ENCODE results near the gene INPP5A. TPM values are rescaled to one million over a fixed set of nuclear protein-coding genes. Genes with fewer than 3 reads are reported as not detected.
A peak's percentile ranks its signal among the peaks of the same experiment; 100 is the strongest.

INPP5A gene
- total RNA-seq, 3 donors from 2014 or later = 5.8 to 8.8 (median 6.9) TPM

GRCh38 chr10:132653721-132654120 lies 116.1 kb downstream of the INPP5A start:
- DNase-seq = no peak
- Mint-ChIP-seq H3K4me1 (ENCODE audit: low read depth) (peaks cover 2% of the 10 kb centered on the region), H3K4me3 (no peak overlapping the region), H3K27me3 (ENCODE audit: low read depth) (no peaks in the 10 kb centered on the region), H3K9me3 (no peaks in the 10 kb centered on the region), H3K36me3 (ENCODE audit: insufficient read depth) (peaks cover 11% of the 10 kb centered on the region)
- no peak for ATAC-seq

- Mint-ChIP-seq H3K27me3 (ENCODE audit: low read depth) (no peaks in the 10 kb centered on the region), H3K4me1 (ENCODE audit: low read depth) (peaks cover 2% of the 10 kb centered on the region), H3K36me3 (ENCODE audit: insufficient read depth) (peaks cover 13% of the 10 kb centered on the region), H3K9me3 (no peaks in the 10 kb centered on the region), H3K4me3 (no peak overlapping the region)
- DNase-seq = no peak
- ATAC-seq = no peak
Measured at GRCh38 chr10:132654121-132654571, 116.6 kb downstream of the INPP5A start.

- Mint-ChIP-seq H3K36me3 (ENCODE audit: insufficient read depth) (peaks cover 15% of the 10 kb centered on the region), H3K4me1 (ENCODE audit: low read depth) (peaks cover 2% of the 10 kb centered on the region), H3K4me3 (no peak overlapping the region), H3K27me3 (ENCODE audit: low read depth) (no peaks in the 10 kb centered on the region), H3K9me3 (no peaks in the 10 kb centered on the region)
- peak; percentile 53 for DNase-seq
- ATAC-seq = peak; percentile 70 to 71
Measured at GRCh38 chr10:132654708-132655661, 117.4 kb downstream of the INPP5A start.

GRCh38 chr10:132655735-132656134 lies 118.1 kb downstream of the INPP5A start:
- Mint-ChIP-seq H3K36me3 (ENCODE audit: insufficient read depth) (peaks cover 21% of the 10 kb centered on the region), H3K27me3 (ENCODE audit: low read depth) (no peaks in the 10 kb centered on the region), H3K4me1 (ENCODE audit: low read depth) (peaks cover 2% of the 10 kb centered on the region), H3K4me3 (no peak overlapping the region), H3K9me3 (no peaks in the 10 kb centered on the region)
- DNase-seq (no peak), ATAC-seq (no peak)

- Mint-ChIP-seq H3K9me3 (no peaks in the 10 kb centered on the region), H3K36me3 (ENCODE audit: insufficient read depth) (peaks cover 20% of the 10 kb centered on the region), H3K4me1 (ENCODE audit: low read depth) (peaks cover 2% of the 10 kb centered on the region), H3K27me3 (ENCODE audit: low read depth) (no peaks in the 10 kb centered on the region), H3K4me3 (no peak overlapping the region)
- ATAC-seq (no peak), DNase-seq (no peak)
Measured at GRCh38 chr10:132656283-132657126, 118.9 kb downstream of the INPP5A start.

- ATAC-seq (no peak), DNase-seq (no peak)
- H3K9me3 Mint-ChIP-seq = no peaks in the 10 kb centered on the region
- no peaks in the 10 kb centered on the region for H3K27me3 Mint-ChIP-seq (ENCODE audit: low read depth)
- H3K36me3 Mint-ChIP-seq (ENCODE audit: insufficient read depth) = peaks cover 18% of the 10 kb centered on the region
- H3K4me3 Mint-ChIP-seq = no peak overlapping the region
- peaks cover 2% of the 10 kb centered on the region for H3K4me1 Mint-ChIP-seq (ENCODE audit: low read depth)
Measured at GRCh38 chr10:132657127-132657706, 119.6 kb downstream of the INPP5A start.

- Mint-ChIP-seq H3K4me1 (ENCODE audit: low read depth) (peaks cover 2% of the 10 kb centered on the region), H3K27me3 (ENCODE audit: low read depth) (no peaks in the 10 kb centered on the region), H3K36me3 (ENCODE audit: insufficient read depth) (peaks cover 15% of the 10 kb centered on the region), H3K4me3 (no peak overlapping the region), H3K9me3 (no peaks in the 10 kb centered on the region)
- ATAC-seq (no peak), DNase-seq (no peak)
Measured at GRCh38 chr10:132657748-132658147, 120.2 kb downstream of the INPP5A start.

- DNase-seq (no peak), ATAC-seq (no peak)
- peaks cover 2% of the 10 kb centered on the region for H3K4me1 Mint-ChIP-seq (ENCODE audit: low read depth)
- no peaks in the 10 kb centered on the region for H3K9me3 Mint-ChIP-seq
- H3K4me3 Mint-ChIP-seq = no peak overlapping the region
- H3K36me3 Mint-ChIP-seq (ENCODE audit: insufficient read depth) = peaks cover 15% of the 10 kb centered on the region
- no peaks in the 10 kb centered on the region for H3K27me3 Mint-ChIP-seq (ENCODE audit: low read depth)
Measured at GRCh38 chr10:132658546-132659205, 121.1 kb downstream of the INPP5A start.

- H3K4me1 Mint-ChIP-seq (ENCODE audit: low read depth) = peaks cover 2% of the 10 kb centered on the region
- H3K27me3 Mint-ChIP-seq (ENCODE audit: low read depth) = no peaks in the 10 kb centered on the region
- ATAC-seq = no peak
- DNase-seq = no peak
- H3K36me3 Mint-ChIP-seq (ENCODE audit: insufficient read depth) = peaks cover 15% of the 10 kb centered on the region
- H3K9me3 Mint-ChIP-seq = no peaks in the 10 kb centered on the region
- H3K4me3 Mint-ChIP-seq = no peak overlapping the region
Measured at GRCh38 chr10:132659206-132660091, 121.9 kb downstream of the INPP5A start.

GRCh38 chr10:132660385-132660784 lies 122.8 kb downstream of the INPP5A start:
- ATAC-seq = no peak
- no peaks in the 10 kb centered on the region for H3K27me3 Mint-ChIP-seq (ENCODE audit: low read depth)
- no peaks in the 10 kb centered on the region for H3K4me1 Mint-ChIP-seq (ENCODE audit: low read depth)
- no peaks in the 10 kb centered on the region for H3K9me3 Mint-ChIP-seq
- H3K4me3 Mint-ChIP-seq = no peak overlapping the region
- peaks cover 13% of the 10 kb centered on the region for H3K36me3 Mint-ChIP-seq (ENCODE audit: insufficient read depth)
- DNase-seq = no peak

GRCh38 chr10:132662186-132662920 lies 124.8 kb downstream of the INPP5A start:
- no peaks in the 10 kb centered on the region for H3K9me3 Mint-ChIP-seq
- peaks cover 5% of the 10 kb centered on the region for H3K4me1 Mint-ChIP-seq (ENCODE audit: low read depth)
- no peak overlapping the region for H3K4me3 Mint-ChIP-seq

GRCh38 chr10:132663666-132664365 lies 126.2 kb downstream of the INPP5A start:
- DNase-seq = no peak
- peaks cover 5% of the 10 kb centered on the region for H3K4me1 Mint-ChIP-seq (ENCODE audit: low read depth)
- peaks cover 13% of the 10 kb centered on the region for H3K36me3 Mint-ChIP-seq (ENCODE audit: insufficient read depth)
- no peak for ATAC-seq
- H3K4me3 Mint-ChIP-seq = no peak overlapping the region
- no peaks in the 10 kb centered on the region for H3K27me3 Mint-ChIP-seq (ENCODE audit: low read depth)
- H3K9me3 Mint-ChIP-seq = no peaks in the 10 kb centered on the region

More at GRCh38 chr10:132662186-132662920, 124.8 kb downstream of the INPP5A start:
- Mint-ChIP-seq H3K27me3 (ENCODE audit: low read depth) (no peaks in the 10 kb centered on the region), H3K36me3 (ENCODE audit: insufficient read depth) (peaks cover 13% of the 10 kb centered on the region)
- no peak for ATAC-seq
- no peak for DNase-seq
